Tibial nerve (tissue), 4 donors: ENCODE data around the gene NAA60.

Experiments used
- CTCF ChIP-seq, 5 experiments: fragments of 200-600 bp in 3 of 5; fragments of 450-650 bp in 2 of 5; sonication (generic) in 3 of 5; IDR thresholded peaks; one replicate each; pipeline ENCODE4 v1.5.1; 2016 to 2019; ENCODE audit warnings: antibody characterized with exemption in 5 of 5, mild to moderate bottlenecking in 3 of 5, moderate library complexity in 2 of 5
- EP300 ChIP-seq, 2 donors: sonication (generic); formaldehyde crosslinking; IDR thresholded peaks; one replicate each; pipeline ENCODE4 v1.6.1; 2017; ENCODE audit warnings: antibody characterized with exemption in 2 of 2, mild to moderate bottlenecking in 1 of 2
- POLR2A ChIP-seq, 2 donors: fragments of 450-650 bp; IDR thresholded peaks; one replicate each; pipeline ENCODE4 v1.6.1; 2017; ENCODE audit warnings: antibody characterized with exemption in 2 of 2, mild to moderate bottlenecking in 2 of 2, moderate library complexity in 2 of 2

- TF ChIP-seq CTCF (IDR thresholded peaks at IDR 0.05), result no peak
- TF ChIP-seq POLR2A (IDR thresholded peaks at IDR 0.05), result no peak
- TF ChIP-seq EP300 (IDR thresholded peaks at IDR 0.05), result no peak
Observed at GRCh38 chr16:3514621-3515020, 71.1 kb downstream of the NAA60 start.
